IPS-20b (cell line): ENCODE data around the gene SNX24.
"Not testable (repeated sequence)": the region's sequence is repeated elsewhere in the genome, so short reads cannot be mapped to it uniquely, and the experiment has no call there.

Experiments used
- H3K27ac ChIP-seq: one replicate; pipeline ENCODE4 v1.5.1; 2013; ENCODE audit warnings: low read length
- H3K27me3 ChIP-seq: 2 replicates; pipeline ENCODE4 v1.6.1; 2013; ENCODE audit warnings: mild to moderate bottlenecking, low read length, inconsistent platforms; ENCODE audit not compliant: insufficient read depth
- H3K36me3 ChIP-seq: 2 replicates; pipeline ENCODE4 v1.6.1; 2013; ENCODE audit warnings: low read depth, mild to moderate bottlenecking, inconsistent platforms, low read length, moderate library complexity; ENCODE audit not compliant: insufficient read depth
- H3K4me1 ChIP-seq: 2 replicates; pipeline ENCODE4 v1.6.1; 2013; ENCODE audit warnings: mild to moderate bottlenecking, control low read depth, inconsistent platforms, low read length, moderate library complexity; ENCODE audit not compliant: insufficient read depth
- H3K4me3 ChIP-seq: 2 replicates; pipeline ENCODE4 v1.5.1; 2013; ENCODE audit warnings: mild to moderate bottlenecking, low read length, inconsistent platforms
- H3K9ac ChIP-seq: 2 replicates; pipeline ENCODE4 v1.6.1; 2013; ENCODE audit warnings: low read depth, mild to moderate bottlenecking, inconsistent platforms, low read length, moderate library complexity
- H3K9me3 ChIP-seq: 2 replicates; pipeline ENCODE4 v1.6.1; 2013; ENCODE audit warnings: mild to moderate bottlenecking, low read depth, low read length, inconsistent platforms; ENCODE audit not compliant: insufficient read depth

SNX24 gene

DNA sequence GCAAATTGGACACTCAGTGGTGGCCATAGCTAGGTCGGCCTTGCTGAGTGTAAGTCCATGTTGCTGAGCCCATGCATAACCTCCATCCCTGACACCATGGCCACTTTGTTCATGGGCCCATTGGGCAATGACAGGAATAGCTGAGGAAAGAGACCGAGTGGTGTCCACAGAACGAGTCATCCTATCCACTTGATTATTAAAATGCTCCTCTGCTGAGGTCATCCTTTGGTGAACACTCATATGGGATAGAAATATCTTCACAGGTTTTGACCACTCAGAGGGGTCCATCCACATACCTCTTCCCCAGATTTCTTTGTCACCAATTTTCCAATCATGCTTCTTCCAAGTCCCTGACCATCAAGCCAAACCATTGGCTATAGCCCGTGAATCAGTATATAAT lies 127.5 kb downstream of the SNX24 start:
- Histone ChIP-seq H3K9me3 (no peaks in the 10 kb centered on the region), H3K9ac (no peak overlapping the region)

DNA sequence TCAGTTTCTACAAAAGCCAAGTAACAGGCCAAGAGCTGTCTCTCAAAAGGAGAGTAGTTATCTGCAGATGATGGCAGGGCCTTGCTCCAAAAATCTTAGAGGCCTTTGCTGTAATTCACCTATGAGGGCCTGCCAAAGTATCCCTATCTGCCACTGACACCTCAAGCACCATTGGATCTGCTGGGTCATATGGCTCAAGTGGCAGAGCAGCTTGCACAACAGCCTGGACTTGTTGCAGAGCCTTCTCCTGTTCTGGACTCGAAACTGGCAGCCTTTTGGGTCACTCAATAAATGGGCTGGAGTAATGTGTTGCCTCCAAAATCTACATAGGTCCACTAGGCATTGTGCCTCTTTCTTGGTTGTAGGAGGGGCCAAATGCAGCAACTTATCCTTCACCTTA lies 128.3 kb downstream of the SNX24 start:
- not testable (repeated sequence) for H3K27ac ChIP-seq, H3K27me3 ChIP-seq, H3K4me3 ChIP-seq, H3K9me3 ChIP-seq, H3K4me1 ChIP-seq, H3K9ac ChIP-seq, H3K36me3 ChIP-seq

More for the DNA sequence above, 127.5 kb downstream of the SNX24 start:
- no peak overlapping the region for H3K27ac ChIP-seq
- H3K27me3 ChIP-seq = no peaks in the 10 kb centered on the region
- no peaks in the 10 kb centered on the region for H3K36me3 ChIP-seq
- H3K4me3 ChIP-seq = no peak overlapping the region
- H3K4me1 ChIP-seq = no peaks in the 10 kb centered on the region

DNA sequence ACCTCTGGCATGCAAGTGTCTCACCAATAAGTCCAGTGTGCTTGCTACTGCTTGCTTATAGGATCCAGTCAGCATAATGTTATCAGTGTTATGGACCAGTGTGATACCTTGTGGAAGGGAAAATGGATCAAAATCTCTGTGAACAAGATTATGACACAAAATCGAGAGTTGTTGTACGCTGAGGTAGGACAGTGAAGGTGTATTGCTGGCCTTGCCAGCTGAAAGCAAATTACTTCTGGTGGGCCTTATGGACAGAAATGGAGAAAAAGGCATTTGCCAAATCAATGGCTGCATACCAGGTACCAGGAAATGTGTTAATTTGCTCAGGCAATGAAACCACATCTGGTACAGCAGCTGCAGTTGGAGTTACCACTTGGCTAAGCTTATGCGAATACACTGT lies 128.8 kb downstream of the SNX24 start:
- H3K27me3 ChIP-seq, H3K9ac ChIP-seq, H3K4me3 ChIP-seq, H3K9me3 ChIP-seq, H3K36me3 ChIP-seq, H3K27ac ChIP-seq, H3K4me1 ChIP-seq: not testable (repeated sequence)

DNA sequence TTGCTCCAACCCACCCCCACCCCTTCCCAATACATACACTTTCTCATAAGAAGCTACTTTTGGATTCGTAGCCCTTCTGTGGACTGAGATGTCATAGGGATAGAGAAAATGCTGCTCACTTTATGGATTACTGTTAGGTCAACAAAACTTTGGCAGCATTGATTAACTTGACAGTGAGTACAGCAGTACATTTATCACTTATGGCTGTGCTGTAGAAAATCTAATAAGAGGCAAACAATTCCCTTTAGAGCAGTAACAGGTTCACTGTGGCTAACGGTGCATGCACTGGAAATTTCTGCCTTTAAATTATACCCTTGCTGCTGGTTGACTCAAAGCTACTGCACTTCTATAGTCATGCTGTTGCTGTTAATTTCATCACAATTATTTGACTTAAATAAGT lies 131.9 kb downstream of the SNX24 start:
- H3K4me1 ChIP-seq = no peaks in the 10 kb centered on the region
- H3K4me3 ChIP-seq = no peak overlapping the region
- H3K9ac ChIP-seq = no peak overlapping the region
- H3K27me3 ChIP-seq = no peaks in the 10 kb centered on the region
- no peak overlapping the region for H3K27ac ChIP-seq
- no peaks in the 10 kb centered on the region for H3K36me3 ChIP-seq
- H3K9me3 ChIP-seq = no peaks in the 10 kb centered on the region

DNA sequence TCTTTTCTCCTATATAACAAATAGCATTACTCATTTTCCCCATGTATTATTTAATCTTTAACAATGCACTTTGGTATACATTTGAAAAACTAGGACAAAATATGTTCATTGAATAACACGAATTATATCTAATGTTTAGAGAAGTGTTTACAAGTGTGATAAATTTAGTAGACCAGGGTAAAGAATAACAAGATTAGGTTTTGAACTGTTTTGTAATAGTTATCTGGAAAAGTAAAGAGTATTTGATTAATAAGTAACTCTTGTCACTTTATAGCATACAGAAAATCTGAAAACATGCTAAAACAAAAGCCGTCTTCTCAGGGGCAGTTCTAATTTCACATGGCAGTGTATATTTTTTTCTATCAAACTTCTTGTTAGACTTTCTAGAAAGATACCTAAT lies 132.7 kb downstream of the SNX24 start:
- Histone ChIP-seq H3K27ac (no peak overlapping the region), H3K9me3 (no peaks in the 10 kb centered on the region), H3K27me3 (no peaks in the 10 kb centered on the region), H3K9ac (no peak overlapping the region), H3K36me3 (no peaks in the 10 kb centered on the region), H3K4me3 (no peak overlapping the region), H3K4me1 (no peaks in the 10 kb centered on the region)

DNA sequence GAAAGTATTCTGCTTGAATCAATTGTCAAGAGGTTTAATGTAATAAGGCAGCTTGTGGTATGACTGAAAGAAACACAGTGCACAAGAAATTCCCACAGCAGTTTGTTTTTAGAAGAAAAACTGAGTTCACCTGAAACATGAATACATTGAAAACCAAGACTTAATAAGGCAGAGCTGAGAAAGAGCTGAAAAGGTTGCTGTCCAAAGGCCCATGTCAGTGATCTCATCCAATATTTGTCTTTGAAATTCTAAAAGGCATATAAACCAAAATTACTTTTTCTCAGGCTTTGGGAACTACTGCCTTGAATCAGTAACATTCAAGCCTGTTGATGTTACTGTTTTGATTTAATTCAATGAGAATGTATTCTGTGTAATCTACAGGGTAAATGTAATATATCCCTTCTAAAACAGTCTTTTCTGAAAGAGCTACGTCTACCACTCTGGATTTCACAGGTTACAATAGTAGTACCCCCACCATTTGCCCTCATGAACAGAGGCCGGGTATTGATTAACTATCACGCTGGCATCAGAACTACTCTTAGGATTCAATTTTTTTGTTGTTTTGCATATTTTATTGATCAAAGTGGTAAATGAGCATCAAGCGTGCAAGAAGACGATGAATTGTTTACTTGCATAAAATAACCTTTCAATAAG lies 133.4 kb downstream of the SNX24 start:
- no peak overlapping the region for H3K4me3 ChIP-seq
- no peaks in the 10 kb centered on the region for H3K36me3 ChIP-seq
- H3K9ac ChIP-seq = no peak overlapping the region
- H3K27ac ChIP-seq = no peak overlapping the region
- no peaks in the 10 kb centered on the region for H3K9me3 ChIP-seq
- H3K4me1 ChIP-seq = no peaks in the 10 kb centered on the region
- H3K27me3 ChIP-seq = no peaks in the 10 kb centered on the region

DNA sequence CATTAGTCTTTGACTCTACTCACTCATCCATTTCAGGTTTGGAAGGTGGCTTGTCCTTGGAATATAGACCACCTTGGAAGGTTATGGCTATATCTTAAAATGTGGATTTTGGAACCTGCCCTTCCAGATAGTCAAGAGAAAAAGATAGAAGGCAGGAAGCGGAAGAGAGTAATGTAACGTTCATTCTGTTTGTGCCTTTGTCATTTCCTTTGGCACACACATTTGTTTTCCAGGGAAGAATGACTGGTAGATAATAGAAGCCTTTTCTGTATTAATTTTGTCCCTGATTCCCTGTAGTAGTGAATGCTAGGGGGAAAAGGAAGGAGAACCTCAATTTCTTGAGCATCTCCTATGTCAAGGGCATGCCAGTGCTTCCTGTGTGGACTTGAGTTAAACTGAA lies 136.4 kb downstream of the SNX24 start:
- H3K9me3 ChIP-seq = no peaks in the 10 kb centered on the region
- no peak overlapping the region for H3K27ac ChIP-seq
- no peak overlapping the region for H3K4me3 ChIP-seq
- no peaks in the 10 kb centered on the region for H3K36me3 ChIP-seq
- no peak overlapping the region for H3K9ac ChIP-seq
- H3K4me1 ChIP-seq = no peaks in the 10 kb centered on the region
- H3K27me3 ChIP-seq = no peaks in the 10 kb centered on the region

DNA sequence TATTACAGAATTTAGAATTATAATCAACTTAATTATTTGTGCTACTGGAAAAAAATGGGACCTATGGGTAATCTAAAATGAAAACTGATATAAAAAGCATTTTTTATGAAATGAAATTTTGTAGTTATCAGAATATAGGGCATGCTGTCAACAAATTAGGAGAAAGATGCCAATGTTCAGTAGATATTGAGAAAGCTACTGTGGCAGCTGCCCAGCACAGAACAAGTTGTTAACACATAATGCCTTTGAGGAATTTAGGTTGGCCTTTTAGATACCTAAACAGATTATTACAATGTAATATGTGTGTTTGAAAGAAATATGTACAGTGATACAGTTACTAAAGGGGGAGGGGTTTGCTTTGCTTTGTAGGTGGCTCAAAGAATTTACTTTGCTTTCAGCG lies 137.0 kb downstream of the SNX24 start:
- Histone ChIP-seq H3K27ac (no peak overlapping the region), H3K27me3 (no peaks in the 10 kb centered on the region), H3K9ac (no peak overlapping the region), H3K4me3 (no peak overlapping the region), H3K9me3 (no peaks in the 10 kb centered on the region), H3K36me3 (no peaks in the 10 kb centered on the region), H3K4me1 (no peaks in the 10 kb centered on the region)

DNA sequence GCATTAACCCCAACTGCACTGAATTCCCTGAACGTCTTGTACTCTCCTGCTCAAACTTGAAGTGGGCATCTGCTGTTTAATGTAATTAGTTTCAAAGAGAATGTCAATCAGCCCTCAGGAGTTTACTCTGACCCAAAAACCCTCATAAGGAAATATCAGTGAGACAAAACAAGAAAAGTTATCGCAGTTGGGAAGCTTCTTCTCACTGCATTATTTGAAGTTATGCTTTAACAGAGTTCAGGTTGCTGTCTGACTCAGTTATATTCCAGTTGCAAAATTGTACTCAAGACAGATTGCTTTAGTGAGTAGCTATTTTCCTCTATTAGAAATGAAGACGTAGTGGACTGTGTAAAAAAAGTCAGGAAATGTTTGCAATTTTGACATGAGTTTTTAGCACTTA lies 139.0 kb downstream of the SNX24 start:
- H3K4me3 ChIP-seq = no peak overlapping the region
- H3K27me3 ChIP-seq = no peaks in the 10 kb centered on the region
- H3K27ac ChIP-seq = no peak overlapping the region
- H3K9me3 ChIP-seq = no peaks in the 10 kb centered on the region
- no peak overlapping the region for H3K9ac ChIP-seq
- H3K4me1 ChIP-seq = no peaks in the 10 kb centered on the region; the same call in 1 of the 2 replicates
- H3K36me3 ChIP-seq = no peaks in the 10 kb centered on the region

DNA sequence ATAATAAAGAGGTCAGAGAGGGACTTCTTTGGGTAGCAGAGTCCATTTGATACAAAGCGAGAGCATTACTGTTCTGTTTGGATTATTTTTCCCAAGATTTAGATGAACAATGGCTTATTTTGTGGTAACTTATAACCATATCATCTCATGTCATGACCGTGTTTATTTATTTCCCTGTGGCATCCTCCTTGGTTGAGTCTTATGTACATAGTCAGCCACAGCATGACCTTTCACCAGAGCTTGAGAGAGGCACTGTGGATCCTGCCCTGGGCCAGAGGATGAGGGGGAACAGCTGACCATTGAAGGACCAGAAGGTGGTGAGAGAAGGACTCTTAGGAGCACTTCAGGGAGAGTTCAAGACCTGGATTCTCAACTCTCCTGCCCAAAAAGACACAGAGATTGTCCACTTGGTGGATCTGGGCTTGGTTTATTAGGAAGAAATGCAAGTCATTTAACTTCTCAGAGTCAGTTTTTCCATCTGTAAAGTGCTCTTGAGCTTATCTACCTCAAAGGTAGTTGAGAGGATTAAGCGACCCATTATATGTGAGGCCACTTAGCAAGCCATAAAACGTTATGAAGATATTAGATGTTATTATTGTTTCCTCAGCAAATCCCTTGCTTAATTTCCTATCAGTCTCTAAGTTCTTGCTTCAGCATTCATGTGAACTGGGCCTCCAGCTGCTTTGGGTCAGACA lies 139.7 kb downstream of the SNX24 start:
- Histone ChIP-seq H3K9me3 (no peaks in the 10 kb centered on the region), H3K27ac (no peak overlapping the region), H3K4me3 (no peak overlapping the region), H3K27me3 (no peaks in the 10 kb centered on the region), H3K9ac (no peak overlapping the region), H3K4me1 (no peaks in the 10 kb centered on the region; the same call in 1 of the 2 replicates), H3K36me3 (no peaks in the 10 kb centered on the region)

DNA sequence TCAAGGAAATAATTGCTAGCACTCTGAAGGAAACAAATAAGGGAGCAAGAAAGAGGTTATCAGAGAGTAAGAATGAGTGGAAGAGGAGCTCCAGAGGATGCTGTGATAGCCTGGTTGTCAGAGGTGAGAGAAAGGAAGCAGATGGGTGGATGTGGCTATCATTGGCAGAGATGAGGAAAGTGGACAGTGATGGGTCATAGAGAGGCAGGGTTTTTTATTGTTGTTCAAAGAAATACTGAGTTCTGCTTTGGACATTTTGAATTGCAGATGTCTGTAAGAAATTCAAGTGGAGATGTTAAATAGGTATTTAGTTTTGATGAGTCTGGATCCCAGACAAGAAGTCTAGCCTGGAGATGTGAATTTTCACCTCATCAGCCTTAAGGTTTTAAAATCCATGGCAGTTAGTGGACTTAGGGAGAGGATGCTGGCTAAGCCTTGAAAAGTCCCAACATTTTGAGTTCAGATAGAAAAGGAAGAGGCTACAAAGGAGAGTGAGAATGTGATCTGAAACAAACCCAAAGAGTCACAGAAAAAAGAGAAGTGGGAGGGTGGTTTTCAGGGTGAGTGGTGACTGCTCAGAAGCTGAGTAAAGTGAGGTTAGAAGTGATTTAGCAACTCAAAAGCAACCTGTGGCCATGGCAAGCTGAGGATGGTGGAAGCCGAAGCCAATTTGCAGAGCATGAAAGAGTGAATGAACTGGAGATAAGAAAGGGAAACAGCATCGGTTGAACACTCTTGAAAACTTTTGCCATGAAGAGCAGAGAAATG lies 140.7 kb downstream of the SNX24 start:
- H3K4me1 ChIP-seq = no peaks in the 10 kb centered on the region; the same call in 1 of the 2 replicates
- H3K9me3 ChIP-seq = no peaks in the 10 kb centered on the region
- H3K4me3 ChIP-seq = no peak overlapping the region
- no peaks in the 10 kb centered on the region for H3K27me3 ChIP-seq
- H3K27ac ChIP-seq = no peak overlapping the region
- H3K9ac ChIP-seq = no peak overlapping the region
- no peaks in the 10 kb centered on the region for H3K36me3 ChIP-seq

DNA sequence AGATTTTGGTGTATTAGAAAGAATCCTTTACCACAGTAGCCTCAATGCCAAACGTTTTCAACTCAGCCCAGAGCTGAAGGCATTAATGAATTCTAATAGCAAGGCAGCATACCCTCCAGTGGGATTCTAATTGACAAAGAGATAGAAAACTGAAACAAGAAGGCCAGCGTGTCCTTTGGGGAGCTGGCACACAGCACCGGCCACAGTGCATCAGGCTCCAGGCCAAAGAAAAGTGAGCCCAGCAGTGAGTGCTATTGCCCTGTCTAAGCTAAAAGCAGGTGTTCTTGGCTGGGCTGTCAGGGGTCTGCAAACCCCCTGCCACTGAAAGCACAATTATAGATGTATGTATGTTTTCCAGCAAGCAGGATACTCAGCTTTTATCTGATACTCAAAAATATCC lies 150.7 kb downstream of the SNX24 start:
- H3K27me3 ChIP-seq = no peaks in the 10 kb centered on the region
- H3K4me3 ChIP-seq = no peak overlapping the region
- H3K9me3 ChIP-seq = no peaks in the 10 kb centered on the region
- no peaks in the 10 kb centered on the region for H3K36me3 ChIP-seq
- no peak overlapping the region for H3K27ac ChIP-seq
- H3K9ac ChIP-seq = no peak overlapping the region
- peaks cover 17% of the 10 kb centered on the region; the same call in 1 of the 2 replicates for H3K4me1 ChIP-seq
